WI38 (cell line): ENCODE results near the gene FSD1.

Experiments
- H3K4me3 ChIP-seq: 2 replicates; pipeline ENCODE4 v1.5.1; 2011; ENCODE audit warnings: low read depth, mild to moderate bottlenecking, control low read depth, low read length
- TF ChIP-seq, protein P1 (sequence below): IDR thresholded peaks from 2 replicates; pipeline ENCODE4 v1.5.1; 2012; ENCODE audit warnings: low read depth, mild to moderate bottlenecking, control low read depth, low read length

The FSD1 gene

DNA sequence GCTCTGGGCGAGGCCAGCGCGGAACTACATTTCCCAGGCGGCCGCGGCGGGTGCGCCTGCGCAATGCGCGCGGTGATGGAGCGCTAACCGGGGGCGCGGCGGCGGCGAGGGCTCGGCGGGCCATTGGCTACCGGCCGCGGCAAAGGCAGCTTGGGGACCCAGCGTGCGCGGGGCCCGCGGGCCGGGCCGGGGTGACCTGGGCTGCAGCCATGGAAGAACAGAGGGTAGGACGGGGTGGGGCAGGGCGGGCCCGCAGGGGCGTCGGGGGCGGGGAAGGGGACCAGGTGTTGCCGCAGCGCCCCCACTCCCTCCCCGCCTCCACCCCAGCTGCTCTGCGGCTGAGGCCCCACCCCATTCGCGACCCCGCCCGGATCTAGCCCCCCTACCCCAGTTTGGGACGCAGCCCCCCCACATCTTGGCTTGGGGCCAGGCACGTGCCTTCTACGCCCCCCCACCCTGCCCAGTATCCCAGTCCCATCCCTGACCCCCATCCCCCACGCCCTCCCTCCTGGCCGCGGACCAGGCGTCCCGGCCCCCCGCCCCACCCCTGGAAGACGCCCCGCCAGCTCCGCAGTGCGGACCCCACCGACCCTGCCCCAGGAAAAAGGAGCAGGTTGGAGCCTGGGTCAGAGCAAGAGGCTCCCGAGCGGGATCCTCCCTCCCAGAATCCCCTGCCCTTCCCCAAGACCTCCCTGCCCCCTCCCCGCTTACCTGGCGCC, at the start of gene FSD1:
Gene FSD1, plus strand, starts transcription at position 61 of the 719 bp plus-strand sequence. Its CDS starts 149 bp downstream, at position 210.
- TF ChIP-seq, protein P1, sequence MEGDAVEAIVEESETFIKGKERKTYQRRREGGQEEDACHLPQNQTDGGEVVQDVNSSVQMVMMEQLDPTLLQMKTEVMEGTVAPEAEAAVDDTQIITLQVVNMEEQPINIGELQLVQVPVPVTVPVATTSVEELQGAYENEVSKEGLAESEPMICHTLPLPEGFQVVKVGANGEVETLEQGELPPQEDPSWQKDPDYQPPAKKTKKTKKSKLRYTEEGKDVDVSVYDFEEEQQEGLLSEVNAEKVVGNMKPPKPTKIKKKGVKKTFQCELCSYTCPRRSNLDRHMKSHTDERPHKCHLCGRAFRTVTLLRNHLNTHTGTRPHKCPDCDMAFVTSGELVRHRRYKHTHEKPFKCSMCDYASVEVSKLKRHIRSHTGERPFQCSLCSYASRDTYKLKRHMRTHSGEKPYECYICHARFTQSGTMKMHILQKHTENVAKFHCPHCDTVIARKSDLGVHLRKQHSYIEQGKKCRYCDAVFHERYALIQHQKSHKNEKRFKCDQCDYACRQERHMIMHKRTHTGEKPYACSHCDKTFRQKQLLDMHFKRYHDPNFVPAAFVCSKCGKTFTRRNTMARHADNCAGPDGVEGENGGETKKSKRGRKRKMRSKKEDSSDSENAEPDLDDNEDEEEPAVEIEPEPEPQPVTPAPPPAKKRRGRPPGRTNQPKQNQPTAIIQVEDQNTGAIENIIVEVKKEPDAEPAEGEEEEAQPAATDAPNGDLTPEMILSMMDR: no peak
- peak within 1 kb of the TSS; percentile 43 for H3K4me3 ChIP-seq

DNA sequence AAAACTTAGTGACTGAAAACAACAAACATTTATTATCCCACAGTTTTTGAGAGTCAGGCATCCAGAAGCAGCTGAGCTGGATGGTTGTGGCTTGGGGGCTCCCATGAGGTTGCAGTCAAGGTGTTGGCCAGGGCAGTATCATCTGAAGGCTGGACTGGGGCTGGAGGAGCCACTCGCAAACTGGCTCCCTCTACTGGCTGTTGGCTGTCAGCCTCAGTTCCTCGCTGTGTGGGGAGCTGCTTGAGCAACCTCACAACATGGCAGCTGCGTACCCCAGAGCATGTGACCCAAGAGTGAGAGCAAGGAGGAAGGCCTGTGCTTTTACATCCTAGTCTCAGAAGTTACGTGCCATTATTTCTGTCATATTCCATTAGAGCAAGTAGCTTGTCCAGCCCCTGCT, 47.8 kb upstream of the FSD1 start:
- H3K4me3 ChIP-seq: no peak overlapping the region
- TF ChIP-seq, protein P1: no peak

DNA sequence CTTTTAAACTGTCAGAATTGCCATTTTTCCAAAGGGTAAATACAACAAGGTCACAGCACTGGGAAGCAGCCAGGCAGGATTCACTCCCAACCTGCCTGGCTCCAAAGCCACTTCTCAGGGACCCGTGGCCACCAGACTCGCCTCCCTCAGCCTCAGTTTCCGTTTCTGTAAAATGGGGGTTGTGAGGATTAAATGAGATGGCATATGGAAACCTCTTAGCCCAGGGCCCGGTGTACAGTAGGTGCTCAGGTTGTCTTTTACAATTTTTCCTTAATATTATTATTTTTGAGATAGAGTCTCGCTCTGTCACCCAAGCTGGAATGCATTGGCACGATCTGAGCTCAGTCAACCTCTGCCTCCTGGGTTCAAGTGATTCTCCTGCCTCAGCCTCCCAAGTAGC, 47.4 kb upstream of the FSD1 start:
- TF ChIP-seq, protein P1: no peak
- H3K4me3 ChIP-seq: no peak overlapping the region

DNA sequence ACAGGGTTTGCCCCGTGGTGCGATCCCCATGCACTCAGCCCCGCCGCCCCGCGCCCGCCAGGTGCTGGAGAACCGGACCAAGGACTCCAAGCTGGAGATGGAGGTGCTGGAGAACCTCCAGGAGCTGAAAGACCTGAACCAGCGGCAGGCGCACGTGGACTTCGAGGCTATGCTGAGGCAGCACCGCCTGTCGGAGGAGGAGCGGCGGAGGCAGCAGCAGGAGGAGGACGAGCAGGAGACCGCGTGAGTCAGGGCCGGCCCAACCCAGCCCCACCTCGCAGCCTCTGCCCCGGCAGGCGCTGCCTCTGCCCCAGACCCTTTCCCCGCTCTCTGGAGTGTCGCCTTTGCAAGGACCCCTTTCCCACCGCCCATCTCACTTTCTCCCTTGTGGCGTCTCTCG, 46.2 kb upstream of the FSD1 start:
- no peak overlapping the region for H3K4me3 ChIP-seq
- TF ChIP-seq, protein P1: no peak

DNA sequence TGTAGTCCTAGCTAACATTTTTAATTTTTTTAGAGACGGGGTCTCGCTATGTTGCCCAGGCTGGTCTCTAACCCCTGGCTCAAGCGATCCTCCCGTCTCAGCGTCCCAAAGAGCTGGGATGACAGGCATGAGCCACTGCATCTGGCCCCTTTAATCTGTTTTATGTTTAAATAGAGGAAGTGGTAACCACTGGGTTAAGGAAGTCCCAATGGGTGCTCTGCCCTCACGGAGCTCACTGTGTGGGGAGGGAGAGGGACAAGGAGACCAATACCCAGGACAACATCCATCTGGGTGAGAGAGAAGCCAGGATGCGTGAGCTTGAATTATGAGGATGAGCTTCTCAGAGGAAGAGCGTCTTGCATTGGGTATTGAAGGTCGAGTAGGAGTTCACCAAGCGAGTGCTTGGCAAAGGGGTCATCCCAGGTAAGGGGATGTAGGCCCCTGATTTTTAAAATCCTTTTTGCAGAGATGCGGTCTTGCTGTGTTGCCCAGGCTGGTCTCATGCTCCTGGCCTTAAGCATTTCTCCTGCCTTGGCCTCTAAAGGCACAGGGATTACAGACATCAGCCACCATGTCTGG, 43.7 kb upstream of the FSD1 start:
- H3K4me3 ChIP-seq: no peak overlapping the region
- TF ChIP-seq, protein P1: no peak

DNA sequence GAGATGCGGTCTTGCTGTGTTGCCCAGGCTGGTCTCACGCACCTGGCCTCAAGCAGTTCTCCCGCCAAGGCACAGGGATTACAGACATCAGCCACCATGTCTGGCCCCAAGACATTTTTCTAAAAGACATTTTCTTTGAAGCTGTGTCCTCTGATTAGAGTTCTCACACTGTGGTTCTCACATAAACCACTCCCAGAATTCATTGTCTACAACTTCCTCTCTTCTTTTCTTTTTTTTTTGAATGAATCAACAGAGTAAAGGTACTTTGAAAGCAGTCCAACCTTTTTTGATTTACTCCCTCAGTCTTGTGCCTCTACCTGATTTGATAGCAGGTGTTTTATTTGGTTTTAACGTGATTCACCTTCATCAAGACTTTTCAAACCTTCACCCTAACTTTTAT, 39.6 kb upstream of the FSD1 start:
- no peak overlapping the region for H3K4me3 ChIP-seq
- TF ChIP-seq, protein P1: no peak

DNA sequence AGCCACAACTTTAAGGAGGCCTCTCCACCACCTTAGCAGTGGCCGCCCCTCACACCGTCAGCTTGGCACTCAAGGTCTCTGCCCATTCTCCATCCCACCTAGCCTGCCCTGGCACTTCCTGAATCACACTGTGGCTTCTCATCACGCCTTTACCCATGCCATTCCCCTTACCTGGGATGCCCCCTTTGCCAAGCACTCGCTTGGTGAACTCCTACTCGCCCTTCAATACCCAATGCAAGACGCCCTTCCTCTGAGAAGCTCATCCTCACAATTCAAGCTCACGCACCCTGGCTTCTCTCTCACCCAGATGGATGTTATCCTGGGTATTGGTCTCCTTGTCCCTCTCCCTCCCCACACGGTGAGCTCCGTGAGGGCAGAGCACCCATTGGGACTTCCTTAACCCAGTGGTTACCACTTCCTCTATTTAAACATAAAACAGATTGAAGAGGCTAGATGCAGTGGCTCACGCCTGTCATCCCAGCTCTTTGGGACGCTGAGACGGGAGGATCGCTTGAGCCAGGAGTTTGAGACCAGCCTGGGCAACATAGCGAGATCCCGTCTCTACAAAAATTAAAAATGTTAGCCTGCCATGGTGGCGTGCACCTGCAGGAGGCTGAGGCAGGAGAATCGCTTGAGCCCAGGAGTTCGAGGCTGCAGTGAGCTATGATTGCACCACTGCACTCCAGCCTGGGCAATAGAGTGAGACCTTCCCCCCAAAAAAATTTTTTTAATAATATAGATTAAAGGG, 38.0 kb upstream of the FSD1 start:
- TF ChIP-seq, protein P1: no peak

More for the DNA sequence above, 38.0 kb upstream of the FSD1 start:
- H3K4me3 ChIP-seq: no peak overlapping the region
